NT2/D1 (cell line): ENCODE results near the gene TTC31.

Experiments used
- SUZ12 ChIP-seq: IDR thresholded peaks from 2 replicates; pipeline ENCODE4 v1.6.1; 2011; ENCODE audit not compliant: insufficient read length, insufficient read depth; ENCODE audit errors: extremely low read depth
- YY1 ChIP-seq: IDR thresholded peaks from 2 replicates; pipeline ENCODE4 v1.6.1; 2011; ENCODE audit not compliant: insufficient read length, insufficient read depth

GRCh38 chr2:74500578-74500946, 17.7 kb downstream of the TTC31 start:
- TF ChIP-seq YY1 = no peak
- no peak for TF ChIP-seq SUZ12
